ENCODE results near the gene YPEL3.

Gene YPEL3

DNA sequence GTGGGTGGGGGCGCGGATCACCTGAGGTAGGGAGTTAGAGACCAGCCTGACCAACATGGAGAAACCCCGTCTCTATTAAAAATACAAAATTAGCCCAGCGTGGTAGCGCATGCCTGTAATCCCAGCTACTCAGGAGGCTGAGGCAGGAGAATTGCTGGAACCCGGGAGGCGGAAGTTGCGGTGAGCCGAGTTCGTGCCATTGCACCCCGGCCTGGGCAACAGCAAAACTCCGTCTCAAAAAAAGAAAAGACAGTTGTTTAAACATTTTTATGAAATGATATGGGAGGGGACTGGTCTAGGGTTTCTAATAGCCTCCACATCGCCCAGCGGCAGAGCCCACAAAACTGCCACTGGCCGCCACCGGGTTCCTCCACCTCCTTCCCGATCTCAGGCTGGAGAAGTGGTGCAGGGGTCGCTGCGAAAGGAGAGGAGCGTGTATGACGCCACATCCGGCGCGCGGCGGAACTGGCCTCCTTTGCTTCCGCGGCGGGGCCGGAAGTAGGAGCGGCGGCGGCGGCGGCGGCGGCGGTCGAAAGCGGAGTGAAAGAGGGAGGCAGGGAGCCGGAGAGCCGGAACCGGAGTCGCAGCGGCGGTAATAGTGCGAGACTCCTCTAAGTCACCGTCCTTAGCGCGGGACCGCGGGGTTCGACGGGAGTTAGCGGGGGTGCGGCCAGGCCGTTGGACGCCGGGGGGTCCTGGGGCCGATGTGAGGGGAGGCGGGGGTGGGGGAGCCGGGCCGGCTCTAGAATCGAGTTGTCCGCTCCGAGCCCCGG lies 20.3 kb downstream of the YPEL3 start, which contains the start of gene PPP4C (continued):
- TF ChIP-seq, protein P1, sequence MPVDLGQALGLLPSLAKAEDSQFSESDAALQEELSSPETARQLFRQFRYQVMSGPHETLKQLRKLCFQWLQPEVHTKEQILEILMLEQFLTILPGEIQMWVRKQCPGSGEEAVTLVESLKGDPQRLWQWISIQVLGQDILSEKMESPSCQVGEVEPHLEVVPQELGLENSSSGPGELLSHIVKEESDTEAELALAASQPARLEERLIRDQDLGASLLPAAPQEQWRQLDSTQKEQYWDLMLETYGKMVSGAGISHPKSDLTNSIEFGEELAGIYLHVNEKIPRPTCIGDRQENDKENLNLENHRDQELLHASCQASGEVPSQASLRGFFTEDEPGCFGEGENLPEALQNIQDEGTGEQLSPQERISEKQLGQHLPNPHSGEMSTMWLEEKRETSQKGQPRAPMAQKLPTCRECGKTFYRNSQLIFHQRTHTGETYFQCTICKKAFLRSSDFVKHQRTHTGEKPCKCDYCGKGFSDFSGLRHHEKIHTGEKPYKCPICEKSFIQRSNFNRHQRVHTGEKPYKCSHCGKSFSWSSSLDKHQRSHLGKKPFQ (tag by site-specific recombination; IDR thresholded peaks at IDR 0.05) = no peak
- TF ChIP-seq, protein P2, sequence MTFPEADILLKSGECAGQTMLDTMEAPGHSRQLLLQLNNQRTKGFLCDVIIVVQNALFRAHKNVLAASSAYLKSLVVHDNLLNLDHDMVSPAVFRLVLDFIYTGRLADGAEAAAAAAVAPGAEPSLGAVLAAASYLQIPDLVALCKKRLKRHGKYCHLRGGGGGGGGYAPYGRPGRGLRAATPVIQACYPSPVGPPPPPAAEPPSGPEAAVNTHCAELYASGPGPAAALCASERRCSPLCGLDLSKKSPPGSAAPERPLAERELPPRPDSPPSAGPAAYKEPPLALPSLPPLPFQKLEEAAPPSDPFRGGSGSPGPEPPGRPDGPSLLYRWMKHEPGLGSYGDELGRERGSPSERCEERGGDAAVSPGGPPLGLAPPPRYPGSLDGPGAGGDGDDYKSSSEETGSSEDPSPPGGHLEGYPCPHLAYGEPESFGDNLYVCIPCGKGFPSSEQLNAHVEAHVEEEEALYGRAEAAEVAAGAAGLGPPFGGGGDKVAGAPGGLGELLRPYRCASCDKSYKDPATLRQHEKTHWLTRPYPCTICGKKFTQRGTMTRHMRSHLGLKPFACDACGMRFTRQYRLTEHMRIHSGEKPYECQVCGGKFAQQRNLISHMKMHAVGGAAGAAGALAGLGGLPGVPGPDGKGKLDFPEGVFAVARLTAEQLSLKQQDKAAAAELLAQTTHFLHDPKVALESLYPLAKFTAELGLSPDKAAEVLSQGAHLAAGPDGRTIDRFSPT (tag by site-specific recombination; IDR thresholded peaks at IDR 0.05) = no peak
- TF ChIP-seq ZNF529 (tag by site-specific recombination; IDR thresholded peaks at IDR 0.05; ENCODE audit: insufficient replicate concordance) (no peak), ZNF10 (tag by site-specific recombination; IDR thresholded peaks at IDR 0.05) (peak; percentile 30; the same call in 1 of the 2 replicates), ZNF335 (tag by site-specific recombination; conservative IDR thresholded peaks at IDR 0.05) (peak; percentile 80), ZNF610 (tag by site-specific recombination; IDR thresholded peaks at IDR 0.05; ENCODE audit: borderline replicate concordance) (peak; percentile 91; the same call in 1 of the 2 replicates), ZFP37 (tag by site-specific recombination; IDR thresholded peaks at IDR 0.05) (0 out of 2 replicates have a peak, but pooled peaks have one; percentile 22), ZNF629 (tag by site-specific recombination; IDR thresholded peaks at IDR 0.05) (peak; percentile 99), ZNF623 (tag by site-specific recombination; IDR thresholded peaks at IDR 0.05) (0 out of 2 replicates have a peak, but pooled peaks have one; percentile 20), ZNF660 (tag by site-specific recombination; IDR thresholded peaks at IDR 0.05) (peak; percentile 87; the same call in 1 of the 2 replicates)

DNA sequence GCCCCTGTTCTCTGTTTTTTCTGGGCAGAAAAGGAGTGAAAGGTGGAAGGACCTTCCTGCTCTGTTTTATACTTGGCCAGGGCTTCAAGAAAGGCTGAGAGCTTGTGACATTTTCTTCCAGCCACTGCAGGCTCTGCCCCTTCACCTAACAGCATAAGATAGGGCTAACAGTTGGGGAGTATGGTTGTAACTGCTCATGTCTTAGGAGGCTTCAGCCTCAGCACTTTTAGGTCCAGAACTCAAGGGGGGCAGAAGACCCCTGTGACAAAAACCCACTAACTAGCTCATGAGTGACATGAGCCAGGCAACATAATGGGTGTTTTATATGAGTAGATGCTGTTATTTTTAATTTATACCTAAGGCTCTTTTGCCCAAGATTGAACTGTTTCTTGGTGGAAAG lies 25.5 kb downstream of the YPEL3 start:
- Histone ChIP-seq H3K27ac (ENCODE audit: extremely low read depth, low read depth, low read length) (no peak overlapping the region), H3K4me3 (ENCODE audit: low read depth, low read length) (no peak overlapping the region), H3K4me1 (ENCODE audit: control insufficient read depth, insufficient read depth, low read length) (no peaks in the 10 kb centered on the region), H3K36me3 (ENCODE audit: control insufficient read depth in 2 of 2, insufficient read depth in 1 of 2, low read length in 2 of 2) (peaks cover 42 to 68% of the 10 kb centered on the region in 2 experiments; a peak in 2 of 3 replicates), H3K9me3 (ENCODE audit: control insufficient read depth, insufficient read depth, low read depth, low read length) (no peaks in the 10 kb centered on the region)
- ChIA-PET CTCF (interaction anchor here (0.6 to 1.0 kb wide), 3 partner anchors 11 to 625 kb away, joined by 3 to 6 read pairs (median 4); no protein-coding TSS in a partner anchor), POLR2A (no interaction called here)
- TF ChIP-seq ZNF121 (tag by site-specific recombination; IDR thresholded peaks at IDR 0.05) (no peak), ZFP37 (tag by site-specific recombination; IDR thresholded peaks at IDR 0.05) (no peak), ZNF24 (tag by site-specific recombination; IDR thresholded peaks at IDR 0.05) (no peak), ZNF132 (tag by site-specific recombination; IDR thresholded peaks at IDR 0.05; ENCODE audit: borderline replicate concordance) (no peak), ZFP69B (tag by site-specific recombination; IDR thresholded peaks at IDR 0.05) (no peak), TRIM28 (IDR thresholded peaks at IDR 0.05; ENCODE audit: borderline replicate concordance, low read length) (no peak), OSR2 (tag by site-specific recombination; IDR thresholded peaks at IDR 0.05) (no peak), BCL11B (tag by site-specific recombination; IDR thresholded peaks at IDR 0.05; ENCODE audit: low read depth) (no peak)
- TF ChIP-seq, protein P3, sequence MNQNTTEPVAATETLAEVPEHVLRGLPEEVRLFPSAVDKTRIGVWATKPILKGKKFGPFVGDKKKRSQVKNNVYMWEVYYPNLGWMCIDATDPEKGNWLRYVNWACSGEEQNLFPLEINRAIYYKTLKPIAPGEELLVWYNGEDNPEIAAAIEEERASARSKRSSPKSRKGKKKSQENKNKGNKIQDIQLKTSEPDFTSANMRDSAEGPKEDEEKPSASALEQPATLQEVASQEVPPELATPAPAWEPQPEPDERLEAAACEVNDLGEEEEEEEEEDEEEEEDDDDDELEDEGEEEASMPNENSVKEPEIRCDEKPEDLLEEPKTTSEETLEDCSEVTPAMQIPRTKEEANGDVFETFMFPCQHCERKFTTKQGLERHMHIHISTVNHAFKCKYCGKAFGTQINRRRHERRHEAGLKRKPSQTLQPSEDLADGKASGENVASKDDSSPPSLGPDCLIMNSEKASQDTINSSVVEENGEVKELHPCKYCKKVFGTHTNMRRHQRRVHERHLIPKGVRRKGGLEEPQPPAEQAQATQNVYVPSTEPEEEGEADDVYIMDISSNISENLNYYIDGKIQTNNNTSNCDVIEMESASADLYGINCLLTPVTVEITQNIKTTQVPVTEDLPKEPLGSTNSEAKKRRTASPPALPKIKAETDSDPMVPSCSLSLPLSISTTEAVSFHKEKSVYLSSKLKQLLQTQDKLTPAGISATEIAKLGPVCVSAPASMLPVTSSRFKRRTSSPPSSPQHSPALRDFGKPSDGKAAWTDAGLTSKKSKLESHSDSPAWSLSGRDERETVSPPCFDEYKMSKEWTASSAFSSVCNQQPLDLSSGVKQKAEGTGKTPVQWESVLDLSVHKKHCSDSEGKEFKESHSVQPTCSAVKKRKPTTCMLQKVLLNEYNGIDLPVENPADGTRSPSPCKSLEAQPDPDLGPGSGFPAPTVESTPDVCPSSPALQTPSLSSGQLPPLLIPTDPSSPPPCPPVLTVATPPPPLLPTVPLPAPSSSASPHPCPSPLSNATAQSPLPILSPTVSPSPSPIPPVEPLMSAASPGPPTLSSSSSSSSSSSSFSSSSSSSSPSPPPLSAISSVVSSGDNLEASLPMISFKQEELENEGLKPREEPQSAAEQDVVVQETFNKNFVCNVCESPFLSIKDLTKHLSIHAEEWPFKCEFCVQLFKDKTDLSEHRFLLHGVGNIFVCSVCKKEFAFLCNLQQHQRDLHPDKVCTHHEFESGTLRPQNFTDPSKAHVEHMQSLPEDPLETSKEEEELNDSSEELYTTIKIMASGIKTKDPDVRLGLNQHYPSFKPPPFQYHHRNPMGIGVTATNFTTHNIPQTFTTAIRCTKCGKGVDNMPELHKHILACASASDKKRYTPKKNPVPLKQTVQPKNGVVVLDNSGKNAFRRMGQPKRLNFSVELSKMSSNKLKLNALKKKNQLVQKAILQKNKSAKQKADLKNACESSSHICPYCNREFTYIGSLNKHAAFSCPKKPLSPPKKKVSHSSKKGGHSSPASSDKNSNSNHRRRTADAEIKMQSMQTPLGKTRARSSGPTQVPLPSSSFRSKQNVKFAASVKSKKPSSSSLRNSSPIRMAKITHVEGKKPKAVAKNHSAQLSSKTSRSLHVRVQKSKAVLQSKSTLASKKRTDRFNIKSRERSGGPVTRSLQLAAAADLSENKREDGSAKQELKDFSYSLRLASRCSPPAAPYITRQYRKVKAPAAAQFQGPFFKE (tag by site-specific recombination; IDR thresholded peaks at IDR 0.05; ENCODE audit: borderline replicate concordance) = no peak
- TF ChIP-seq, protein P4, sequence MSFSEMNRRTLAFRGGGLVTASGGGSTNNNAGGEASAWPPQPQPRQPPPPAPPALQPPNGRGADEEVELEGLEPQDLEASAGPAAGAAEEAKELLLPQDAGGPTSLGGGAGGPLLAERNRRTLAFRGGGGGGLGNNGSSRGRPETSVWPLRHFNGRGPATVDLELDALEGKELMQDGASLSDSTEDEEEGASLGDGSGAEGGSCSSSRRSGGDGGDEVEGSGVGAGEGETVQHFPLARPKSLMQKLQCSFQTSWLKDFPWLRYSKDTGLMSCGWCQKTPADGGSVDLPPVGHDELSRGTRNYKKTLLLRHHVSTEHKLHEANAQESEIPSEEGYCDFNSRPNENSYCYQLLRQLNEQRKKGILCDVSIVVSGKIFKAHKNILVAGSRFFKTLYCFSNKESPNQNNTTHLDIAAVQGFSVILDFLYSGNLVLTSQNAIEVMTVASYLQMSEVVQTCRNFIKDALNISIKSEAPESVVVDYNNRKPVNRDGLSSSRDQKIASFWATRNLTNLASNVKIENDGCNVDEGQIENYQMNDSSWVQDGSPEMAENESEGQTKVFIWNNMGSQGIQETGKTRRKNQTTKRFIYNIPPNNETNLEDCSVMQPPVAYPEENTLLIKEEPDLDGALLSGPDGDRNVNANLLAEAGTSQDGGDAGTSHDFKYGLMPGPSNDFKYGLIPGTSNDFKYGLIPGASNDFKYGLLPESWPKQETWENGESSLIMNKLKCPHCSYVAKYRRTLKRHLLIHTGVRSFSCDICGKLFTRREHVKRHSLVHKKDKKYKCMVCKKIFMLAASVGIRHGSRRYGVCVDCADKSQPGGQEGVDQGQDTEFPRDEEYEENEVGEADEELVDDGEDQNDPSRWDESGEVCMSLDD (tag by site-specific recombination; IDR thresholded peaks at IDR 0.05) = no peak
- TF ChIP-seq, protein P5, sequence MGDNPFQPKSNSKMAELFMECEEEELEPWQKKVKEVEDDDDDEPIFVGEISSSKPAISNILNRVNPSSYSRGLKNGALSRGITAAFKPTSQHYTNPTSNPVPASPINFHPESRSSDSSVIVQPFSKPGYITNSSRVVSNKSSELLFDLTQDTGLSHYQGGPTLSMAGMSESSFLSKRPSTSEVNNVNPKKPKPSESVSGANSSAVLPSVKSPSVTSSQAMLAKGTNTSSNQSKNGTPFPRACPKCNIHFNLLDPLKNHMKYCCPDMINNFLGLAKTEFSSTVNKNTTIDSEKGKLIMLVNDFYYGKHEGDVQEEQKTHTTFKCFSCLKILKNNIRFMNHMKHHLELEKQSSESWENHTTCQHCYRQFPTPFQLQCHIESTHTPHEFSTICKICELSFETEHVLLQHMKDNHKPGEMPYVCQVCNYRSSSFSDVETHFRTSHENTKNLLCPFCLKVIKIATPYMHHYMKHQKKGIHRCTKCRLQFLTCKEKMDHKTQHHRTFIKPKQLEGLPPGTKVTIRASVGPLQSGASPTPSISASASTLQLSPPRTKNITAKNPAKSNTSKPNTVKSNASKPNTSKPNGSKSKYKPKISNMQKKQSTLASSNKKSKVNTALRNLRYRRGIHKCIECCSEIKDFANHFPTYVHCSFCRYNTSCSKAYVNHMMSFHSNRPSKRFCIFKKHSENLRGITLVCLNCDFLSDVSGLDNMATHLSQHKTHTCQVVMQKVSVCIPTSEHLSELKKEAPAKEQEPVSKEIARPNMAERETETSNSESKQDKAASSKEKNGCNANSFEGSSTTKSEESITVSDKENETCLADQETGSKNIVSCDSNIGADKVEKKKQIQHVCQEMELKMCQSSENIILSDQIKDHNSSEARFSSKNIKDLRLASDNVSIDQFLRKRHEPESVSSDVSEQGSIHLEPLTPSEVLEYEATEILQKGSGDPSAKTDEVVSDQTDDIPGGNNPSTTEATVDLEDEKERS (tag by site-specific recombination; IDR thresholded peaks at IDR 0.05) = no peak

All from HEK293 (cell line).